Mesenteric fat pad (tissue), 1 donor: Measurements from ENCODE around the gene PTPRD. TPM values are rescaled to one million over a fixed set of nuclear protein-coding genes. Genes with fewer than 3 reads are reported as not detected.

ENCODE experiments used
- DNase-seq: peaks from one replicate; pipeline ENCODE4 v3.0.0-alpha.2; 2020; ENCODE audit warnings: low spot score
- total RNA-seq: library from RNA; stranded (reverse); fragmentation: NEBNext Ultra II Directional; extraction: Animal tissue kit (Norgen Biotek cat#: 25700); gene quantifications from one replicate; pipeline ENCODE4 v1.2.1, GENCODE V29; 2021
- donor health status: DM: yes; HTN: yes; CAD: no.

The PTPRD gene
- total RNA-seq, 1 donor from 2014 or later, result 18.0 TPM

GRCh38 chr9:8301296-8301695 is 2311.5 kb downstream of the PTPRD start:
- DNase-seq, result no peak

- no peak for DNase-seq
Observed at GRCh38 chr9:8297047-8297446, 2315.8 kb downstream of the PTPRD start.

- DNase-seq, result no peak
Observed at GRCh38 chr9:8292657-8293056, 2320.1 kb downstream of the PTPRD start.

GRCh38 chr9:8289681-8290080 is 2323.1 kb downstream of the PTPRD start:
- DNase-seq, result no peak

- no peak for DNase-seq
Observed at GRCh38 chr9:8287970-8288369, 2324.8 kb downstream of the PTPRD start.

- no peak for DNase-seq
Observed at GRCh38 chr9:8287501-8287900, 2325.3 kb downstream of the PTPRD start.

GRCh38 chr9:8284884-8285283 is 2327.9 kb downstream of the PTPRD start:
- no peak for DNase-seq

GRCh38 chr9:8282535-8282934 is 2330.3 kb downstream of the PTPRD start:
- no peak for DNase-seq

- DNase-seq, result no peak
Observed at GRCh38 chr9:8280811-8281210, 2332.0 kb downstream of the PTPRD start.

GRCh38 chr9:8278048-8278447 is 2334.8 kb downstream of the PTPRD start:
- no peak for DNase-seq

- DNase-seq, result no peak
Observed at GRCh38 chr9:8270235-8270634, 2342.6 kb downstream of the PTPRD start.

GRCh38 chr9:8268881-8269280 is 2343.9 kb downstream of the PTPRD start:
- DNase-seq, result no peak

GRCh38 chr9:8268216-8268878 is 2344.5 kb downstream of the PTPRD start:
- no peak for DNase-seq

GRCh38 chr9:8267636-8268035 is 2345.2 kb downstream of the PTPRD start:
- DNase-seq, result no peak

GRCh38 chr9:8266861-8267260 is 2345.9 kb downstream of the PTPRD start:
- DNase-seq, result no peak

- DNase-seq, result no peak
Observed at GRCh38 chr9:8265281-8265680, 2347.5 kb downstream of the PTPRD start.
